Measurements from ENCODE around the gene MAPKAP1. TPM values are rescaled to one million over a fixed set of nuclear protein-coding genes. Genes with fewer than 3 reads are reported as not detected.

The MAPKAP1 gene
- total and polyA plus RNA-seq, 2 of the 13 experiments (the other 11 are each of a cell fraction or from before 2014, with no cell fraction given), result 45.0 to 64.3 TPM

DNA sequence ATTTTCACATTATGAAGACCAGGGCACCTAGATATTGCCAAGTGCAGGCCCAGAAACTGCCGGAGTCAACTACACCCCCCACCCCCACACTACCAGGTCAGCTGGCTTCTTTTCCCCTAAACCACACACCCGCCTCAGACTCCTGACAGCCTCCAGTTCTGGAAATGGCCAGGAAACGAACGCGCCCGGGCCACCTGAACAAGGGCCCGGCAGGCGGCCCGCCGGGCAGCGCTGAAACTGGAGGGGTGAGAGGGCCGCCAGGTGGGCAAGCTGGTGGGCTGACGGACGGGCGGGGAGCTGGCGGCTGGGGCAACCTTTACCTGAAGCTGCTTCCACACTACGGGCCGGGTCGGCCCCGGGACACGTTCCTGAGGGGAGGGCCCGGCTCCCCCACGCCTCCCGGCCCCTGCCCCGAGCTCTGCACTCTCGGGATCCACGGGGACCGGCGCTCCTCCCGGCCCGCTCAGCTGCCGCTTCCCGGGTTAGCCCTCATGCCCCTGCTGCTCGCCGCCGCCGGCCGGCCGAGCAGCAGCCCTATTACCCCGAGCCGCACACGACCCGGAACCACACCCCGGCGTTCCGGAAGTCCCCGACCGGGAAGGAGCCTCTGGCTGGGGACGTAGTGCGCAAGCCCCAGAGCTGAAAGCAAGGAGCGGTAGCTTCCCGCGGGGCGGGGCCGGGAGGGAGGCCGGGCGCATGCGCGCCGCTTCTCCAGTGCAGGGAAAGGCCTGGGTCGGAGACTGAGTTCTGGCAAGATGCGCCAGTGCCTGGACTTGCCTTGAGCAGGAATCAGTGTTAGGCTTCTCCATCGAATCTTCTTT lies at the start of gene MAPKAP1 (continued):
- TF ChIP-seq HNRNPH1 (optimal IDR thresholded peaks at IDR 0.05; ENCODE audit: low read depth, low read length) (no peak), ZNF768 (CRISPR knock-in tag; IDR thresholded peaks at IDR 0.05) (0 out of 2 replicates have a peak, but pooled peaks have one; percentile 72), MTF1 (CRISPR knock-in tag; IDR thresholded peaks at IDR 0.05) (no peak), ZNF513 (CRISPR knock-in tag; conservative IDR thresholded peaks at IDR 0.05) (no peak), NR2C2 (CRISPR knock-in tag; IDR thresholded peaks at IDR 0.05; ENCODE audit: borderline replicate concordance) (peak; percentile 100), TAF15 (IDR thresholded peaks at IDR 0.05; ENCODE audit: low read depth, low read length, poor library complexity, severe bottlenecking) (peak; percentile 72), POGK (CRISPR knock-in tag; conservative IDR thresholded peaks at IDR 0.05) (no peak), CREB1 (IDR thresholded peaks at IDR 0.05) (no peak), CREB1 (CRISPR knock-in tag; IDR thresholded peaks at IDR 0.05) (peak; percentile 39; the same call in 1 of the 2 replicates), SP4 (CRISPR knock-in tag; IDR thresholded peaks at IDR 0.05) (no peak), ISX (CRISPR knock-in tag; conservative IDR thresholded peaks at IDR 0.05) (no peak), POLR2AphosphoS2 (IDR thresholded peaks at IDR 0.05; ENCODE audit: low read depth, low read length) (no peak), CHD2 (IDR thresholded peaks at IDR 0.05; ENCODE audit: low read depth, low read length) (no peak), ZBTB8A (CRISPR knock-in tag; IDR thresholded peaks at IDR 0.05; ENCODE audit: borderline replicate concordance, low read depth) (no peak), EP300 (IDR thresholded peaks at IDR 0.05; ENCODE audit: low read depth in 2 of 2, low read length in 2 of 2) (no peak), EP300 (CRISPR knock-in tag; IDR thresholded peaks at IDR 0.05; ENCODE audit: borderline replicate concordance) (no peak), TBX3 (IDR thresholded peaks at IDR 0.05; ENCODE audit: borderline replicate concordance) (no peak), HES4 (CRISPR knock-in tag; IDR thresholded peaks at IDR 0.05; ENCODE audit: borderline replicate concordance) (peak; percentile 73; the same call in 1 of the 2 replicates), ATF1 (CRISPR knock-in tag; IDR thresholded peaks at IDR 0.05) (no peak), ZNF616 (CRISPR knock-in tag; IDR thresholded peaks at IDR 0.05; ENCODE audit: low read depth) (no peak), NFYC (CRISPR knock-in tag; IDR thresholded peaks at IDR 0.05) (no peak), NCOA5 (CRISPR knock-in tag; IDR thresholded peaks at IDR 0.05) (no peak), PPARG (CRISPR knock-in tag; conservative IDR thresholded peaks at IDR 0.05) (0 out of 2 replicates have a peak, but pooled peaks have one; percentile 7)
- TF ChIP-seq, protein P1, sequence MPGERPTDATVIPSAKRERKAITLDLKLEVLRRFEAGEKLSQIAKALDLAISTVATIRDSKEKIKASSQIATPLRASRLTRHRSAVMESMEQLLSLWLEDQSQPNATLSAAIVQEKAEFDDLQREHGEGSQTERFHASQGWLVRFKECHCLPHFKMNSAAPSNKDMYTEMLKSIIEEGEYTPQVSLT (CRISPR knock-in tag; IDR thresholded peaks at IDR 0.05; ENCODE audit: borderline replicate concordance, low read depth), result no peak
- TF ChIP-seq, protein P2, sequence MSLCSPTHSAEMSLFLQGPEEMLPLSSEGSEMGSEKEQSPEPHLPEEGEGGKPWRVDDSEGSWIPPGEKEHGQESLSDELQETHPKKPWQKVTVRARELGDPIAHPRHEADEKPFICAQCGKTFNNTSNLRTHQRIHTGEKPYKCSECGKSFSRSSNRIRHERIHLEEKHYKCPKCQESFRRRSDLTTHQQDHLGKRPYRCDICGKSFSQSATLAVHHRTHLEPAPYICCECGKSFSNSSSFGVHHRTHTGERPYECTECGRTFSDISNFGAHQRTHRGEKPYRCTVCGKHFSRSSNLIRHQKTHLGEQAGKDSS (CRISPR knock-in tag; IDR thresholded peaks at IDR 0.05; ENCODE audit: borderline replicate concordance, low read depth), result no peak

Measured in HepG2 (cell line).